ENCODE measurements around the gene ELAPOR2.

ELAPOR2 gene

GRCh38 chr7:87092568-87093091 lies 33.2 kb upstream of the ELAPOR2 start:
- Histone ChIP-seq H3K9me3 (ENCODE audit: insufficient read depth, low read depth, low read length) (no peaks in the 10 kb centered on the region), H3K79me2 (ENCODE audit: insufficient read depth, low read length) (no peaks in the 10 kb centered on the region), H2AFZ (ENCODE audit: low read length) (no peak overlapping the region), H3F3A (ENCODE audit: low read depth) (no peaks in the 10 kb centered on the region), H3K9me2 (replicated peaks; ENCODE audit: low read depth, low read length) (no peaks in the 10 kb centered on the region), H3K4me3 (ENCODE audit: low read length, poor library complexity, severe bottlenecking) (no peak overlapping the region), H4K20me1 (ENCODE audit: insufficient read depth, low read length, poor library complexity, severe bottlenecking) (no peaks in the 10 kb centered on the region), H3K4me2 (ENCODE audit: low read depth, low read length, poor library complexity, severe bottlenecking) (no peak overlapping the region), H3K4me1 (ENCODE audit: insufficient read depth, low read length, poor library complexity, severe bottlenecking) (no peaks in the 10 kb centered on the region), H3K27me3 (ENCODE audit: insufficient read depth, low read length, poor library complexity, severe bottlenecking) (no peaks in the 10 kb centered on the region), H3K36me3 (ENCODE audit: insufficient read depth, low read length) (no peaks in the 10 kb centered on the region), H3K9ac (ENCODE audit: low read depth, low read length, poor library complexity, severe bottlenecking) (no peak overlapping the region)
- TF ChIP-seq EZH2phosphoT487 (IDR thresholded peaks at IDR 0.05; ENCODE audit: borderline replicate concordance): no peak
- TF ChIP-seq, protein P1, sequence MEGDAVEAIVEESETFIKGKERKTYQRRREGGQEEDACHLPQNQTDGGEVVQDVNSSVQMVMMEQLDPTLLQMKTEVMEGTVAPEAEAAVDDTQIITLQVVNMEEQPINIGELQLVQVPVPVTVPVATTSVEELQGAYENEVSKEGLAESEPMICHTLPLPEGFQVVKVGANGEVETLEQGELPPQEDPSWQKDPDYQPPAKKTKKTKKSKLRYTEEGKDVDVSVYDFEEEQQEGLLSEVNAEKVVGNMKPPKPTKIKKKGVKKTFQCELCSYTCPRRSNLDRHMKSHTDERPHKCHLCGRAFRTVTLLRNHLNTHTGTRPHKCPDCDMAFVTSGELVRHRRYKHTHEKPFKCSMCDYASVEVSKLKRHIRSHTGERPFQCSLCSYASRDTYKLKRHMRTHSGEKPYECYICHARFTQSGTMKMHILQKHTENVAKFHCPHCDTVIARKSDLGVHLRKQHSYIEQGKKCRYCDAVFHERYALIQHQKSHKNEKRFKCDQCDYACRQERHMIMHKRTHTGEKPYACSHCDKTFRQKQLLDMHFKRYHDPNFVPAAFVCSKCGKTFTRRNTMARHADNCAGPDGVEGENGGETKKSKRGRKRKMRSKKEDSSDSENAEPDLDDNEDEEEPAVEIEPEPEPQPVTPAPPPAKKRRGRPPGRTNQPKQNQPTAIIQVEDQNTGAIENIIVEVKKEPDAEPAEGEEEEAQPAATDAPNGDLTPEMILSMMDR (conservative IDR thresholded peaks at IDR 0.05; ENCODE audit: low read length): no peak

GRCh38 chr7:87091487-87092066 lies 32.1 kb upstream of the ELAPOR2 start:
- Histone ChIP-seq H3F3A (ENCODE audit: low read depth) (no peaks in the 10 kb centered on the region), H3K9me2 (replicated peaks; ENCODE audit: low read depth, low read length) (no peaks in the 10 kb centered on the region), H3K27me3 (ENCODE audit: insufficient read depth, low read length, poor library complexity, severe bottlenecking) (no peaks in the 10 kb centered on the region), H3K4me1 (ENCODE audit: insufficient read depth, low read length, poor library complexity, severe bottlenecking) (no peaks in the 10 kb centered on the region), H3K4me3 (ENCODE audit: low read length, poor library complexity, severe bottlenecking) (no peak overlapping the region), H3K79me2 (ENCODE audit: insufficient read depth, low read length) (no peaks in the 10 kb centered on the region), H3K4me2 (ENCODE audit: low read depth, low read length, poor library complexity, severe bottlenecking) (no peak overlapping the region), H3K9ac (ENCODE audit: low read depth, low read length, poor library complexity, severe bottlenecking) (no peak overlapping the region), H3K36me3 (ENCODE audit: insufficient read depth, low read length) (no peaks in the 10 kb centered on the region), H2AFZ (ENCODE audit: low read length) (no peak overlapping the region), H4K20me1 (ENCODE audit: insufficient read depth, low read length, poor library complexity, severe bottlenecking) (no peaks in the 10 kb centered on the region), H3K9me3 (ENCODE audit: insufficient read depth, low read depth, low read length) (no peaks in the 10 kb centered on the region)
- TF ChIP-seq, protein P1 (conservative IDR thresholded peaks at IDR 0.05; ENCODE audit: low read length): no peak
- TF ChIP-seq EZH2phosphoT487 (IDR thresholded peaks at IDR 0.05; ENCODE audit: borderline replicate concordance): no peak

GRCh38 chr7:87083865-87084519 lies 24.5 kb upstream of the ELAPOR2 start:
- Histone ChIP-seq H3K36me3 (ENCODE audit: insufficient read depth, low read length) (no peaks in the 10 kb centered on the region), H2AFZ (ENCODE audit: low read length) (no peak overlapping the region), H3K9me3 (ENCODE audit: insufficient read depth, low read depth, low read length) (no peaks in the 10 kb centered on the region), H4K20me1 (ENCODE audit: insufficient read depth, low read length, poor library complexity, severe bottlenecking) (no peaks in the 10 kb centered on the region), H3K4me2 (ENCODE audit: low read depth, low read length, poor library complexity, severe bottlenecking) (no peak overlapping the region), H3K4me3 (ENCODE audit: low read length, poor library complexity, severe bottlenecking) (no peak overlapping the region), H3K9me2 (replicated peaks; ENCODE audit: low read depth, low read length) (no peaks in the 10 kb centered on the region), H3K4me1 (ENCODE audit: insufficient read depth, low read length, poor library complexity, severe bottlenecking) (no peaks in the 10 kb centered on the region), H3F3A (ENCODE audit: low read depth) (no peaks in the 10 kb centered on the region), H3K27me3 (ENCODE audit: insufficient read depth, low read length, poor library complexity, severe bottlenecking) (no peaks in the 10 kb centered on the region), H3K9ac (ENCODE audit: low read depth, low read length, poor library complexity, severe bottlenecking) (no peak overlapping the region), H3K79me2 (ENCODE audit: insufficient read depth, low read length) (no peaks in the 10 kb centered on the region)
- TF ChIP-seq, protein P1 (conservative IDR thresholded peaks at IDR 0.05; ENCODE audit: low read length): no peak
- no peak for TF ChIP-seq EZH2phosphoT487 (IDR thresholded peaks at IDR 0.05; ENCODE audit: borderline replicate concordance)

Measured in Loucy (cell line).